ENCODE measurements around the gene MYO3A.

Gene MYO3A

DNA sequence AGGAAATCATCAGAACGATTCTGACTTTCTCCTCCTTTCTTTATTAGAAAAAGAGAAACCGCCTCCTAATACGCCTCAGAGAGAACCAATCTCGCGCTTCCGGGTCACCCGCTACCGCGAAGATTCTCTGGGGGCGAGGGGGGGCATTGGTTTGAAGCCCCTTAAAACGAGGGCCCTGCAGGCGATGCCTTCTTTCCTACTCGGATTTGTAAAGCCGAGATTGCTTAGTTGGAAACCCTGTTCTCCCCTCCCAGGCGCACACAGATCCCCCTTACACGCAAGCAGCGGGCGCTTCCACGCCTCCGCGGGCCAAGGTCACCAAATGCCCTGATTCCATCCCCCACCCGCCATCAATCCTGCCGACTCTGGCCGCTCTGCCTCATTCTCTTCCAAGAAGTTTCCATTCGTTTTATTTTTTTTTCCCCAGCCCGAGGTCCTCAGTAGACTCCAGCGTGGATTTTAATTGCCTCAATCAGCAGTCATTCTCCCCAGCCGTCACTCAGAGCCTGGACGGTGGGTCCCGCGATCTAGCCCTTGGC lies 281.4 kb downstream of the MYO3A start:
- FAIRE-seq: no peak

DNA sequence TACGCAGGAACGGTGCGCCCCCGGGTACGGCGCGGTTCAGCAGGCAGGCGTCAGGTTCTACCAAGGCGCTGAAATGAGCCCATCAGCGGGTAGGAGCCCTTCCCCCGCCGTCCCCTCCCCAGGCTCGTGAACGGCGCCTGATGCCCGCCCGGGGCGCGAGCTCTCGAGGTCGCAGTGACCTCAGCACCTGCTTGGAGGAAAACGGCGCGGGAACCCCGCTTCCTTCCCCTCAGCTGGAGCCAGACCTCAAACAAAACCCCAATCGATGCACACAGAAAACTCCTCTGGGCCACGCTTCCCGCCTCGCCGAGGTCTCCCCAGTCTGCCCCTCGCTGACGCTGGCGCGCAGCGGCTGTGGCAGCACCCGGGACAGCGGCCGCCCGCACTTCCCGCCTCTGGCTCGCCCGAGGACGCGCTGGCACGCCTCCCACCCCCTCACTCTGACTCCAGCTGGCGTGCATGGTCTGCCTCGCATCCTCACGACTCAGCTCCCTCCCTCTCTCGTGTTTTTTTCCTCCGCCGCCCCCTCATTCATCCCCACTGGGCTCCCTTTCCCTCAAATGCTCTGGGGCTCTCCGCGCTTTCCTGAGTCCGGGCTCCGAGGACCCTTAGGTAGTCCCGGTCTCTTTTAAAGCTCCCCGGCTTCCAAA lies 282.0 kb downstream of the MYO3A start:
- FAIRE-seq: no peak

DNA sequence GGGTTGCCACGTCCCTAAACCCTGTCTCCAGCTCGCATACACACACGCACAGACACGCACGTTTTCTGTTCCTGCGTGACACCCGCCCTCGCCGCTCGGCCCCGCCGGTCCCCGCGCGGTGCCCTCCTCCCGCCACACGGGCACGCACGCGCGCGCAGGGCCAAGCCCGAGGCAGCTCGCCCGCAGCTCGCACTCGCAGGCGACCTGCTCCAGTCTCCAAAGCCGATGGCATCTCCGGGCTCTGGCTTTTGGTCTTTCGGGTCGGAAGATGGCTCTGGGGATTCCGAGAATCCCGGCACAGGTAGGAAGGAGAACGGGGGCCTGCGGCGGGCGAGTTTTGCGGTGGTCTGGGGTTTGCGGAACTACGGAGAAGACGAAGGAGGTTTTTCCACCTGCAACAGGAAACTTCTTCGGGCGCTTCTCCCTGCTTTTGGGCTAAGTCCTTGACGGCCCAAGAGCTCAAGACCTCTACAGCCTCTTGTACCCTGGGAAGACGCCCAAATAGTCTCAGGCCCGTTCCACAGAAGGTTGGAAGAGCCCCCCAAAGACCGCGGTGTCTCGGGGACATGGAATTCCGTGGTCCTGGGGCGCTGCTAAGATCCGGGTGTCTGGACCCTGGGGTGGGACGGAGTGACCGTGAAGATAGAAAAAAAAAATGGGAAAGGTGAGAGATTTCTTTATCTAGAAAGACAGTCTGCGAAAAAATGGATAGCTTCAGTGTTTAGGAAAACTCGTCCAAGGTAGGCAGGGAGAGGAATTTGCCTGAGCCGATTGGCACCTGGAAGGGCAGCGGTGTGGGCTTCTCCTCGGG lies 282.8 kb downstream of the MYO3A start, which contains the start of gene GAD2:
TSS of gene GAD2 (plus strand) at position 190 of the 811 bp plus-strand sequence. CDS start at position 226, 36 bp downstream.
- FAIRE-seq: no peak

DNA sequence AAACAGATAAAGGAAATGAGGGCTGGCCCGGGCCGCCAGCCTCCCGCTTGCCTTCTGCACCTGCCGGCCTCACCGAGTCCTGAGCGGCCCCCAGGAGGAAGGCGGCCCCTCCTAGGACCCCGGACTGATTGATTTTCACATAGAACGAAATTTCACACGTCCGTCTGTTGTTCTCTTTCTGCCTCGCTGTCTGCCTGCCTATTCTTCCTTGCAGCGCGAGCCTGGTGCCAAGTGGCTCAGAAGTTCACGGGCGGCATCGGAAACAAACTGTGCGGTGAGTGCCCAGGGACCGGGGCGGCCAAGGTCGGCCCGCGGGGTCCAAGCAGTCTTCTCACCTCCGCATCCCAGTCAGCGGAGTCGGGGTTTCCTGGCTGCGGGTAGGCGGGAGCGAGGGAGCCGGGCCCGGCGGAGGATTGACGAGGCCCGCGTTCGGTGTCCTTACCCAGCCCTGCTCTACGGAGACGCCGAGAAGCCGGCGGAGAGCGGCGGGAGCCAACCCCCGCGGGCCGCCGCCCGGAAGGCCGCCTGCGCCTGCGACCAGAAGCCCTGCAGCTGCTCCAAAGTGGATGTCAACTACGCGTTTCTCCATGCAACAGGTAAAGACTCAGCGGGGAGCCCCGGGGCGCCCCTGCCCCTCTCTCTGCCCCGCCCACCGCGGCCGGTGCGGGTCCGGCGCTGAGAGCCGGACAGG lies 283.5 kb downstream of the MYO3A start:
- FAIRE-seq: no peak

DNA sequence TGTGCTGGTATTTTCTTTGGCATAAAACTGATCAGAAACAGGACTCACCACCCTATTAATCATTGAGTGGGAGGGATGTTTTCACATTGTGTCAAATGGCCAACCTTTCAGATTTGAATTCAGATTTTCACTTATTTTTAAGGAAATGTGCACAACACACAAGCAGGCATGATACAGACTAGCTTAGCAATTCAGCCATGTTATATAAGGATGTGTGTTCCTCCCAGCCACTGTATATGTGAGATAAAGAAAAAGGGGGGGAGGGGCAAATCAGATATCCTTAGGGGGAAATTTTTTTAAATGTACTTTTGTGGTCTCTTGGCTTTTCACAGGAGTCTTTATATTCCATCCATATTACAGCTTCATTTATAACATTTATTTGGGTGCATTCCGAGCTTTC lies 285.6 kb downstream of the MYO3A start:
- peak; percentile 58 for FAIRE-seq

DNA sequence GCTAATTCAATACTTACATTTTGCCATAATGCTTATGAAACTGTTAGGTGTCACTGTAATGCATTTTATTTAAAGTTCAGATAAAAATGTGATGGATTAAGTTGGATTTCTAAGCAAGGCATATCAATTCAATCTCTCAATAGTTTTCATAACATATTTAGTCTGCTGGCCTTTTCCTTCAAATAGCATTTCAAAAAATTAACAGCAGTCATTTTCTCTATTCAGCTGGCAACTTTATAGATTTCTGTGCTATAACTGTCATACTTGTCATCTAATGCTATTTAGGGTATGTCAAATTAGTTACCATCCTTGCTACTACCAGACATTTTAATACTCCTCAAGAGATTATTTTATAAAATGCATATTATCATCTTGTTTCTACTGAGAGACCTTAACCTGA lies 286.9 kb downstream of the MYO3A start:
- no peak for FAIRE-seq

DNA sequence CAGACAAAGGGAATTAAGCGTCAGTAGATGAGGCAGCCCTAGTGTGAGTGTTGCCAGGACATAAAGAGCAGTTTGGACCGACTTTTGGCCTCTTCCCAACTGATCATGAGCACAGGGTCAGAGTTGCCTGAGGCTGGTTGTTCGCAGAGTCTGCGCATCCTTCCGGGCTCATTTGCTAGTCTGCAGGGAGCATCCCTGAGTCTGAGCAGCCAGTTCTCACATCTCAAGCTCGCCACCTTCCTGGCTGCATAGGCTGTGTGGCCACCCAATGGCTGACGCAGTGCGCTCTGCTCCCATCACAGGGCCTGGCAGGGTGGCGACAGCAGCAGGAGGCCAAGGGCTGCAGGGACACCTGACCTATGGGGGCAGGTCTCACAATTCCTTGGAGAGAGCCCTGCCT lies 287.5 kb downstream of the MYO3A start:
- FAIRE-seq: no peak

DNA sequence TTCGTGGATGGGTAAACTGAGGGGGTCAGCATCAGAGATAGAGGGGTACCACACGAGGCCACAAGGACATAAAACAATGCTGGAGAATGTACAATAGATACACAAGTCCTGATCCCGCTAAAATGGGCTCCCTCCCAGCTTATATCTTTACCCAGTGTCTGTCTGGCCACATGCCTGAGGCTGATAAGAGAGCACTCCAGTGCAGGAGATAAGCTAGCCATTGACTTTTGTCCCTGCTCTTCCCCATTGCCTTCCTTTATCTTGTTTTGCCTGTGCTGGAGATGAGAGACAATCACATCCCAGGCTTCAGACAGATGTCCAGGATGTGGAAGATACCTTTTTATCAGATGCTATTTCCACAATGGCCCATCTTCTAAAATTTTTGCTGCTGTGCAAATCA lies 288.5 kb downstream of the MYO3A start:
- peak; percentile 5 for FAIRE-seq

DNA sequence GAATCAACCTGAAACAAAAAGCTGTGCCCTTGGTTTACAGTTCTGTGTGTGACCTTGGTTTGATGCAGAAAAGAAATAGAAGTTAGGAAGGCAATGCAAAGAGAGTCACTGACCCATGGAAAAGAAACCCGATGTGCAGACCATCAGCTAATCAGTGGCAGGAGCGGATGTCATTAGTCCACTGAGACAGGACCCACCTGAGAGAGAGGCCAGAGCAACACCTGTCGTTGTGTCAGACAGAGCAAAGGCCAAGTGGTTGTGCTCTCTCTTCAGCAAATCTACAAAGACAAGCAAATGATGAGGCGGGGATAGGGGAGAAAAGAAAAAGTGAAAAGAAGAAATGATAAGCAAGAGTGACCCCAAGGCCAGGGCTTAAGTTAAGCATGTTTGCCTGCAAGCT lies 291.3 kb downstream of the MYO3A start:
- no peak for FAIRE-seq

DNA sequence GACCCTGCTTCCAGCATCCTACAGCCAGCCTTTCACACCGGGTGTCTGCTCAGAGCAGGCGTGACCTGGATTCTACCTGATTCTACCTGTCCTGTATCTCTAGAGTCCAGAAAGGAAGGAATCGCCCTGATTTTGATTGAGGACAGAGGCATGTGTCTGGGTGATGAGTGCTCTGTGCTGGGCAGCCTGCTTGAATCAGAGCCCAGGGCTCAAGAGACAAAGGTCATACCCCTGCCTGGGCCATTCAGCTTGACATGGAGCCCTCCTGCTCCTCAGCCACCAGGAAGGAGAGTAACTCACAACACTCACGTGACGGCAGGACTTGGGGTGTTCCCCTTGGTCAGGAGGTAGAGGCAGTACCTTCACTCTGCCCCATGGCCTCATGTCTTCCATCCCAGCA lies 293.8 kb downstream of the MYO3A start:
- FAIRE-seq: no peak

DNA sequence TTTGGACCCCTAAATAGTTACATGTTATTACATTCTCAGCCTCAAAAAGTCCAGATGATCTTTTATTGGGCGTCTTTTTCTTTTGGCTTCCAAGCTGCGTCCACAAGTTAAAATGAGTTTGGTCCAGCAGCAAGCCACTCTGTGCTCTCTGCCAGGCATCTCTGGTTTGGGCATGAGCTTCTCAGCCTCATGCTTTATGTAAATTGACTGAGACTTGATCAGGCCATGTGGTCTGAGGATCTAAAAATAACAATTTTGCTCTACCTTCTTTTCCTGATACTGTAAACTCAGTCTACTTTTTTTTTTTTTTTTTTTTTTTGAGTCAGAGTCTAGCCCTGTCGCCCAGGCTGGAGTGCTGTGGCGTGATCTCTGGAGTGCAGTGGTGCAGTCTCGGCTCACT lies 298.1 kb downstream of the MYO3A start:
- no peak for FAIRE-seq

DNA sequence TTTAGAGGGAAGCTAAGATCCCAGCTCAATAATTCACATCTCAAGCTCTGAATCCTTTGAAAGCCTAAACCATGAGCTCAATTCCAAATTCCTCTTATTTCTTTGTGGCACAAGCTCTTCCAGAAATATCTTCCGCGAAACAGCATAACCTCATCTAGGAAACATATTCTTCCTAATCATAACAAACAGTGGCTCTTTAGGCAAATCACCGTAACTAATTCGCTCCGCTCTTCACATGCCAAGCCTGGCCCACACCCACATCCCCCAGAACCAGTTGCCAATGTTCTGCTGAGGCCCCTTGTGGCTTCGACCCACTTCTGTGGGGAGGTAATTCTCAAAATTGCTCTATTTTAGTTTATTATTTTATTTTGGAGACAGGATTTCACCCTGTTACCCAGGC lies 301.7 kb downstream of the MYO3A start:
- no peak for FAIRE-seq

DNA sequence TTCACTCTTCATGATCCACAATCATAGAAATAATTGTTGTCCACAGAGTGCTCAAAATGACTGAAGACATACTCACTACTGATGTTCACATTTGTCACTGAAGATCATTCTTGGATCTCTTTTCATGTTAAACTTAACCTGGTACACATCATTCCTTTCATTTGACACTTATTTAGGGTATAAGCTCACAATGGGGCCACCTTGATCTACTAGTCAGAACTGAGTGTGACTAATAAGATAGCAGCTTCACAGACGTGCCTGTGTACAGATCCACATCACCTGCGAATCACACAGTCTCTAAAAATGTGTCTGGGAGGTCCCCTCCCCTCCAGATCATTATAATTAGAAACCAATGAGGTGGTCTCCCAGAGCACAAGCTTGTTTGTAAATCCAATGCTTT lies 304.3 kb downstream of the MYO3A start:
- FAIRE-seq: no peak

DNA sequence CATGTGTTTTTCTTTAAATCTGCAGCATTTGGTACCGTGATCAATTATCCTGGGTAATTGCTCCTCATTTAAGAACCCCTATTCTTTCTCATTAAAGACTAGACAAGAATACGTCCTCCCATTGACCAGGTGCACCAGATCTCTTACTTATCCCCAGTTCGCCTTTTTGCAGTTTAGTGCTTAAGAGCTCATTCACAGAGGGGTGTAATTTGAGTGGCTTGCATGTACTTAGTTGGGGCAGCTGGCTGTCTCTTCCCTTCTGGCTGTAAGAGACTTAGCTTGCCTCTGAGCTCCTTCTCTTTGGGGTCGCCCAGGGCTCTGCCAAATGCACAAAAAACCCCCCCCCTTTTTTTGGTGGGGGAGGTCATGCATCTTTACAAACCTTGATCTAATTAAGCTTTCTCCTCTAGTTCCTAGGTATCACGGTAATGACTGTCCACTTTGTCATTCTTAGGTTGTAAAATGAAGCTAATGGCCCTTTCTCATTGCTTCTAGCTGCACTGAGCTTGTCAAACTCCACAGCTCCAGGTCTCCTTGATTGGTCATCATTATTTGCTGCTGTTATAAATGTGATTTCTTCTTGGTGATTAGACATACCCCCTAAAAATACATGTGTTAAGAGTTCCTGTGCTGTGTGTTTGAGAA lies 308.8 kb downstream of the MYO3A start:
- FAIRE-seq: peak; percentile 61

DNA sequence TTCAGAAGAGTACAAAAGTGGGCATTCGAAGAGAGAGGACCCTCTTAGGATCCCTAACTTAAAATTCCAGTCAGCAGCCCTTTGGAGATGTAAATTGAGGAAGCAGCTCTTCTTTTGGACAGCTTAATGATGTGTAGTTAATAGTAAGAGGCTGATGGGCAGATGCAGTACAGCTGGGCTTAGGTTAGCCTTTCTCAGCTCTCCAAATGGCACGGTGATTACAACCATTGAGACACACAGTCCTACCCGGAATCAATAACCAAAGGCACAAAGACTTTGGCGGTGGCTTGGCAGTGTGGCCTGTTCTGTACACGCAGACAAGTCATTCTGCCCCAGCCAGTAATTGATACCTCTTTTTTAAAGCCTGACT lies 309.3 kb downstream of the MYO3A start:
- peak; percentile 49 for FAIRE-seq

DNA sequence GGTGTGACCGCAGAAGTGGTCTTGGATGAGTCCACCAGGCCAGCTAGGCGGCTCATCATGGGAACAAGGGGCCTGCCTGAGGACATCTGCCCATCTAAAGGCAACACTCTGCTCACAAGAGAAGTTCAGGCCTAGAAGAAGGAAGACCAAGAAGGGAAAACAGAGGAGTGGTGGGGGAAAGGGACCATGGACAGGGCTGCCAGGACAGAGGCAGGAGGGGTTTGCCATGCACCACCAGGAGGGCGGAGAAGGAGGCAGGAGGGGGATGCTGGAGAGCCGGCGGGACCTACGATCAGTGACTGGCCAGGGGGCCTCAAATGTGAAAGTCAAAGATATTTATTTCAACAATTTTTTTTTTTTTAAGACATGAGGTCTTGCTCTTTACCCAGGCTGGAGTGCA lies 315.7 kb downstream of the MYO3A start:
- FAIRE-seq: no peak

DNA sequence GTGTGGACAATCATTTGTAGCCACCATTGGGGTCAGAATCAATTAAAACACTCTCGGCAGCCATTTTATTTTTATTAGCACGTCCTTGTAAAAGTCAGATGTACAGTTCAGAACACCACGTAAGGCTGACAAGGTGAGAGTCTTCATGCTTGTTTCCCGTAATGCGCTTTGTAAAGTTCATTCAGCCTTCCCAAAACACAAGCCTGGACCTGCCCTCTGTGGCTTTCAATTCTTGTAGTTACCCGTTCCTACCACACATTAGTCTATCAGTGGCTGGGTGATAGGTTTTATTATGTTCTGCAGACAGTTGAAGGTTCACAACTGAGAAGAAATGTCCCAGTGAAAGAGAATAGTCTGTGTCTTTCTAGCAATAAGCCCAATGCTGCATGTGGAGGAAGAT lies 317.9 kb downstream of the MYO3A start:
- no peak for FAIRE-seq

DNA sequence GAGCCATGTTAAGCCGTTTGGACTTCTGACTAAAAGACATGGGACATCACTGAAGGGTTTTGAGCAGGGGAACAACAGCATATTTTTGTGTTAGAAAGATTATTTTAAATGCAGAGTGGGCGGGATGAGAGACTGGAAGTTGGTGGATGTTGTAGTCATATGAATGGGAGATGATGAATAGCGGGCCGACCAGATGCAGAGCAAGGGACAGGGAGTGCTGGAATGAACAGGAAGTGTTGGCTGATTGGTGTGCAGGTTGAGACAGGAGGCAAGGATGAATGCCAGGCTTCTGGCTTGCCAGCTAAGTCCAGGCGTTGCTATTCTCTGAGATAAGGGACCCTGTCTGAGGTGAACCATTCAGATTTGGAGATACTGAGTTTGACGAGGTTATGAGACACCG lies 320.6 kb downstream of the MYO3A start:
- no peak for FAIRE-seq

DNA sequence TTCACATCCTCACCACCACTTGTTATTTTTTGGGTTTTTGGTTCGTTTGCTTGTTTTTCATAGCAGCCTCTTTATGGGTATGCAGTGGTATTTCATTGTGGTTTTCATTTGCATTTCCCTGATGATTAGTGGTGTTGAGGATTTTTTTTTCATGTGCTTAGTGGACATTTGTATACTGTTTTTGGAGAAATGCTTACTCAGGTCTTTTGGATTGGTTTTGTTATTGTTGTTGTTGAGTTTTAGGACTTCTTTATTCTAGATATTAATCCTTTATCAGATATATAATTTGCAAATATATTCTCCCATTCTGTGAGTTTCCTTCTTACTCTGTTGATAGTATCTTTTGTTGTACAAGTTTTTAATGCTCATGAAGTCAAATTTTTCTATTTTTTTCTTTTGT lies 325.3 kb downstream of the MYO3A start:
- no peak for FAIRE-seq

All from islet of Langerhans (tissue), 1 donor.